Fibroblast of lung (primary cell): Measurements from ENCODE around the gene KRTAP5-3. TPM values are rescaled to one million over a fixed set of nuclear protein-coding genes. Genes with fewer than 3 reads are reported as not detected.
"Not testable (repeated sequence)": the region's sequence is repeated elsewhere in the genome, so short reads cannot be mapped to it uniquely, and the experiment has no call there.

Source experiments
- DNase-seq, 2 donors: peaks; one replicate each; pipeline versions ENCODE4 v3.0.0 to v3.0.0-alpha.2; 2010; ENCODE audit warnings: low read depth in 2 of 2
- H2AFZ ChIP-seq: 2 replicates; pipeline ENCODE4 v1.5.1; 2012; ENCODE audit warnings: low read length, control low read depth, inconsistent platforms
- H3K27ac ChIP-seq: 2 replicates; pipeline ENCODE4 v1.5.1; 2011; ENCODE audit warnings: low read length, control low read depth; ENCODE audit not compliant: insufficient read depth
- H3K27me3 ChIP-seq: 2 replicates; pipeline ENCODE4 v1.5.1; 2011; ENCODE audit warnings: mild to moderate bottlenecking, low read length; ENCODE audit not compliant: control insufficient read depth, insufficient read depth
- H3K36me3 ChIP-seq: 2 replicates; pipeline ENCODE4 v1.5.1; 2011; ENCODE audit warnings: low read length; ENCODE audit not compliant: control insufficient read depth, insufficient read depth
- H3K4me1 ChIP-seq: 2 replicates; pipeline ENCODE4 v1.5.1; 2011; ENCODE audit warnings: low read length; ENCODE audit not compliant: control insufficient read depth, insufficient read depth; ENCODE audit errors: extremely low read depth
- H3K4me2 ChIP-seq: 2 replicates; pipeline ENCODE4 v1.5.1; 2011; ENCODE audit warnings: low read length, control low read depth; ENCODE audit not compliant: insufficient read depth; ENCODE audit errors: extremely low read depth
- H3K4me3 ChIP-seq, 4 experiments: fragments of 200-600 bp in 1 of 4; sonication (generic) in 1 of 4; replicated peaks in 1 of 4; 2 replicates each; pipeline ENCODE4 v1.5.1; 2011 to 2016; ENCODE audit warnings: low read length in 4 of 4, low read depth in 3 of 4, mild to moderate bottlenecking in 3 of 4, control low read depth in 2 of 4, inconsistent platforms in 1 of 4, mixed read lengths in 1 of 4; ENCODE audit not compliant: insufficient read depth in 1 of 4; ENCODE audit errors: control extremely low read depth in 1 of 4
- H3K79me2 ChIP-seq: 2 replicates; pipeline ENCODE4 v1.5.1; 2012; ENCODE audit warnings: mild to moderate bottlenecking, low read length, inconsistent platforms; ENCODE audit not compliant: control insufficient read depth, insufficient read depth
- H3K9ac ChIP-seq: 2 replicates; pipeline ENCODE4 v1.5.1; 2011; ENCODE audit warnings: mild to moderate bottlenecking, low read length, control low read depth; ENCODE audit not compliant: insufficient read depth
- H3K9me3 ChIP-seq: 2 replicates; pipeline ENCODE4 v1.5.1; 2012; ENCODE audit warnings: low read depth, low read length; ENCODE audit not compliant: control insufficient read depth, insufficient read depth
- H4K20me1 ChIP-seq: 2 replicates; pipeline ENCODE4 v1.5.1; 2011; ENCODE audit warnings: low read length; ENCODE audit not compliant: control insufficient read depth, insufficient read depth; ENCODE audit errors: extremely low read depth
- EZH2 ChIP-seq: IDR thresholded peaks from 2 replicates; pipeline ENCODE4 v1.5.1; 2012; ENCODE audit warnings: low read length, control low read depth, mild to moderate bottlenecking; ENCODE audit errors: missing control alignments
- polyA plus RNA-seq, 2 donors: library from polyadenylated mRNA; depleted of rRNA in 1 of 2; stranded (reverse) in 1 of 2; unstranded in 1 of 2; fragments of >200 nt; gene quantifications; 2 replicates each; pipeline ENCODE4 v1.2.1, GENCODE V29; 2011 to 2012; ENCODE audit warnings: missing spikeins in 1 of 2
- total RNA-seq: library from RNA; depleted of rRNA; stranded (reverse); fragments of >200 nt; gene quantifications from 2 replicates; pipeline ENCODE4 v1.2.1, GENCODE V29; 2014
- TF ChIP-seq, protein P1 (sequence below), 2 donors: IDR thresholded peaks in 1 of 2; conservative IDR thresholded peaks in 1 of 2; 1 replicate in 1 of 2; 2 replicates in 1 of 2; pipeline ENCODE4 v1.5.1; 2011 to 2012; ENCODE audit warnings: low read length in 2 of 2, control low read depth in 1 of 2, inconsistent platforms in 1 of 2, low read depth in 1 of 2, mild to moderate bottlenecking in 1 of 2

The KRTAP5-3 gene
- total and polyA plus RNA-seq, 2 donors (not counting 1 experiment from before 2014, with no cell fraction given) = not detected

DNA sequence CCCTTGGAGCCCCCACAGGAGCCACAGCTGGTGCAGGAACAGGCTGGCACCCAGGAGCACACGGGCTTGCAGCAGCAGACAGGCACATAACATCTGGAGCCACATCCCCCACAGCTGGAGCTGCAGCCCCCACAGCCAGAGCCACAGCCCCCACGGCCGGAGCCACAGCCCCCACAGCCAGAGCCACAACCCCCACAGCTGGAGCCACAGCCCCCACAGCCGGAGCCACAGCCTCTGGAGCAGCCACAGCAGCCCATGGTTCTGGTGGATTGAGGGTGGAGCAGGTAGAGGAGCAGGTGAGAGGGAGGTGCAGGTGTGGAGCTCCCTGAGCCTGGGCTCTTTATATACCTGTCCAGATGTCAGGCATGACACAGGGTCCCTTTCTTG is 10.3 kb downstream of the KRTAP5-3 start, which contains the start of gene KRTAP5-2:
Gene KRTAP5-2, minus strand, starts transcription at position 301 of the 387 bp plus-strand sequence. Its CDS starts 44 bp downstream, at position 257.
- no peak for TF ChIP-seq EZH2
- TF ChIP-seq, protein P1, sequence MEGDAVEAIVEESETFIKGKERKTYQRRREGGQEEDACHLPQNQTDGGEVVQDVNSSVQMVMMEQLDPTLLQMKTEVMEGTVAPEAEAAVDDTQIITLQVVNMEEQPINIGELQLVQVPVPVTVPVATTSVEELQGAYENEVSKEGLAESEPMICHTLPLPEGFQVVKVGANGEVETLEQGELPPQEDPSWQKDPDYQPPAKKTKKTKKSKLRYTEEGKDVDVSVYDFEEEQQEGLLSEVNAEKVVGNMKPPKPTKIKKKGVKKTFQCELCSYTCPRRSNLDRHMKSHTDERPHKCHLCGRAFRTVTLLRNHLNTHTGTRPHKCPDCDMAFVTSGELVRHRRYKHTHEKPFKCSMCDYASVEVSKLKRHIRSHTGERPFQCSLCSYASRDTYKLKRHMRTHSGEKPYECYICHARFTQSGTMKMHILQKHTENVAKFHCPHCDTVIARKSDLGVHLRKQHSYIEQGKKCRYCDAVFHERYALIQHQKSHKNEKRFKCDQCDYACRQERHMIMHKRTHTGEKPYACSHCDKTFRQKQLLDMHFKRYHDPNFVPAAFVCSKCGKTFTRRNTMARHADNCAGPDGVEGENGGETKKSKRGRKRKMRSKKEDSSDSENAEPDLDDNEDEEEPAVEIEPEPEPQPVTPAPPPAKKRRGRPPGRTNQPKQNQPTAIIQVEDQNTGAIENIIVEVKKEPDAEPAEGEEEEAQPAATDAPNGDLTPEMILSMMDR (conservative IDR thresholded peaks at IDR 0.05 in 1 of 2, IDR thresholded peaks at IDR 0.05 in 1 of 2; ENCODE audit: low read depth in 1 of 2, low read length in 2 of 2) = no peak
- peaks cover 3% of the 10 kb centered on the region for H3K27me3 ChIP-seq

DNA sequence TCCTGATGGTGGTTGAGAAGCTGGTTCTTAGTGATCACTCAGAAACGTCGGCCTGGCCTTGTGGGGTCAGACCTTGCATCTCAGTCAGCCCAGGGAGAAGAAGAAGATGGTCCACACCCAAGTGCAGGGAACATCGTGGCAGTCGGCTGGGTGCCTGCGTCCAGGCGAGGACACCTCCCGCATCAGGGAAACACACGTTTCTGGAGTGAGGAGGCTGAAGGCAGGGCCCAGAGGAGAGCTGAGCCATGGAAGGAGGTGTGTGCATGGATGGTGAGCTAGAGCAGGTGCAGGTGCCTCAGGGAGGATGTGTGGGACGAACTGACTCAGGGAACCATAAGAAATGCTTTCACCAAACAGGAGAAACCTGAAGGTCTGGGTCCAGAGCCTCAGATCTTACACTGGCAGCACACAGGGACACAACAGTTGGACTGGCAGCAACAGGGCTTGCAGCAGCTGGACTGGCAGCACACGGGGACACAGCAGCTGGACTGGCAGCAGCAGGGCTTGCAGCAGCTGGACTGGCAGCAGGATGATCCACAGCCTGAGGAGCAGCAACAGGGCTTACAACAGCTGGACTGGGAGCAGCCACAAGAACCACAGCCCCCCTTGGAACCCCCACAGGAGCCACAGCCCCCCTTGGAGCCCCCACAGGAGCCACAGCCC is 10.8 kb downstream of the KRTAP5-3 start:
- DNase-seq = no peak
- Histone ChIP-seq H3K4me1 (no peaks in the 10 kb centered on the region), H3K4me2 (no peak overlapping the region), H3K9ac (no peak overlapping the region), H3K27me3 (peaks cover 3% of the 10 kb centered on the region), H3K36me3 (no peaks in the 10 kb centered on the region), H3K9me3 (no peaks in the 10 kb centered on the region), H2AFZ (no peak overlapping the region), H4K20me1 (no peaks in the 10 kb centered on the region), H3K79me2 (no peaks in the 10 kb centered on the region), H3K4me3 (no peak overlapping the region), H3K27ac (no peak overlapping the region)
- TF ChIP-seq, protein P1 (conservative IDR thresholded peaks at IDR 0.05 in 1 of 2, IDR thresholded peaks at IDR 0.05 in 1 of 2; ENCODE audit: low read depth in 1 of 2, low read length in 2 of 2) = no peak
- no peak for TF ChIP-seq EZH2

More for the DNA sequence above, 10.3 kb downstream of the KRTAP5-3 start, which contains the start of gene KRTAP5-2:
- Histone ChIP-seq H3K4me2 (no peak within 1 kb of the TSS), H3K27ac (no peak within 1 kb of the TSS), H3K9ac (no peak within 1 kb of the TSS), H3K4me1 (no peaks in the 10 kb centered on the region), H3K36me3 (no peaks in the 10 kb centered on the region), H3K4me3 (no peak within 1 kb of the TSS), H4K20me1 (no peaks in the 10 kb centered on the region), H3K9me3 (no peaks in the 10 kb centered on the region), H3K79me2 (no peaks in the 10 kb centered on the region), H2AFZ (no peak within 1 kb of the TSS)
- no peak for DNase-seq

DNA sequence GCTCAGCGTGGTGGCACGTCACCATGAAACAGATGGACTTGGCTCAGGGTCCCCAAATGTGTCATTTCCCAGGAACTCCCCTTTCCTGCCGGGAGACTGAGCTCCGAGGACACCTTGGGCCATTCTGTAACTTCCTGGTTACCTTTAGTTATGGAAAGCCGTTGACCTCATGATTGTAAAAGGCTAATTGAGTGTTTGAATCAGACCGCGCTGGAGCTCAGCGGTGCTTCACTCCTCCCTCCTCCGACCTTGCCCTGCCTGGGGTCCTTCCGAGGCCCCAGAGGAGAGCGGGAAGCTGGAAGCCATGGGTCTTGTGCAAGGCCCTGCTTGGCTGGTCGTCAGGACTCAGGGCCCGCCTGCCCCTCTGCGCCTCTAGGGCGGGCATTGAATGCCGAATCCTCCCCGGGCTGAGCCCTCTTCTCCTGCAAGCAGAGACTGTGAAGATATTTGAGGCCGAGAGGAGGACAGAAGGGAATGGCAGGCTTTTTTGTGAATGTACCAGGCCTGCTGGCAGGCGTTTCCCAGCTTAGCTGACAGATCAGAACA is 11.6 kb downstream of the KRTAP5-3 start:
- H3K27ac ChIP-seq, H3K36me3 ChIP-seq, DNase-seq, H3K4me1 ChIP-seq, H3K9me3 ChIP-seq, H2AFZ ChIP-seq, H3K27me3 ChIP-seq, H3K4me2 ChIP-seq, H3K9ac ChIP-seq, H4K20me1 ChIP-seq, H3K79me2 ChIP-seq, H3K4me3 ChIP-seq: not testable (repeated sequence)
